HUES64 (cell line): ENCODE measurements around the gene ABCE1.
"Not testable (repeated sequence)": the region's sequence is repeated elsewhere in the genome, so short reads cannot be mapped to it uniquely, and the experiment has no call there.

ENCODE experiments used
- H3K27ac ChIP-seq: 2 replicates; pipeline ENCODE4 v1.7.0; 2013; ENCODE audit warnings: low read depth, low read length, inconsistent platforms
- H3K27me3 ChIP-seq: 2 replicates; pipeline ENCODE4 v1.6.1; 2013; ENCODE audit warnings: mild to moderate bottlenecking, low read length; ENCODE audit not compliant: insufficient read depth
- H3K36me3 ChIP-seq: 2 replicates; pipeline ENCODE4 v1.6.1; 2013; ENCODE audit warnings: mild to moderate bottlenecking, low read length; ENCODE audit not compliant: insufficient read depth
- H3K4me1 ChIP-seq: 2 replicates; pipeline ENCODE4 v1.6.1; 2013; ENCODE audit warnings: mild to moderate bottlenecking, low read length, moderate library complexity; ENCODE audit not compliant: insufficient read depth
- H3K4me3 ChIP-seq: 2 replicates; pipeline ENCODE4 v1.5.1; 2013; ENCODE audit warnings: mild to moderate bottlenecking, low read length, moderate library complexity
- H3K9ac ChIP-seq: 2 replicates; pipeline ENCODE4 v1.6.1; 2013; ENCODE audit warnings: mild to moderate bottlenecking, low read depth, low read length
- H3K9me3 ChIP-seq: 2 replicates; pipeline ENCODE4 v1.6.1; 2013; ENCODE audit warnings: low read depth, low read length; ENCODE audit not compliant: insufficient read depth
- WGBS: fragments of 150-250, 120-280 bp; methylation state at CpG from one replicate; pipeline ENCODE4 v1.1.7; 2013; ENCODE audit warnings: missing lambda C conversion rate; 5-methylcytosine and 5-hydroxymethylcytosine counted together

Gene ABCE1

DNA sequence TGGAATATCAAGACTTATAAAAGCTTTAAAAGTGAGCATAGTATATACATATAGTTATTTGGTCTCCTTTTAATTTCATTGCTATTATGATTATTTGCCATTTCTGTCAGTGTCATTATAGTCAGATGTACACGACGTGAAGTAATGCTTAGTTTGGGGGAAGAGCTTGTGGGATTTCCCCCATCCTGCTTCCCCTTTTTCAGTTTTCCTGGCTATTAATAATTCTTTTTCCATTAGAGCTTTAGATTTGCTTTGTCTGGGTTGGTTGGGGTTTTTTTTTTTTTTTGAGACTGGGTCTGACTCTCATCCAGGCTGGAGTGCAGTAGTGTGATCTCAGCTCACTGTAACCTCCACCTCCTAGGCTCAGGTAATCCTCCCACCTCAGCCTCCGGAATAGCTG is 5.4 kb downstream of the ABCE1 start:
- Histone ChIP-seq H3K27me3 (no peaks in the 10 kb centered on the region), H3K9me3 (no peaks in the 10 kb centered on the region), H3K4me1 (peaks cover 8% of the 10 kb centered on the region), H3K36me3 (peaks cover 75% of the 10 kb centered on the region), H3K4me3 (no peak overlapping the region), H3K27ac (no peak overlapping the region), H3K9ac (no peak overlapping the region)
- WGBS = 100% methylated on average over 1 of the region's 3 CpGs

DNA sequence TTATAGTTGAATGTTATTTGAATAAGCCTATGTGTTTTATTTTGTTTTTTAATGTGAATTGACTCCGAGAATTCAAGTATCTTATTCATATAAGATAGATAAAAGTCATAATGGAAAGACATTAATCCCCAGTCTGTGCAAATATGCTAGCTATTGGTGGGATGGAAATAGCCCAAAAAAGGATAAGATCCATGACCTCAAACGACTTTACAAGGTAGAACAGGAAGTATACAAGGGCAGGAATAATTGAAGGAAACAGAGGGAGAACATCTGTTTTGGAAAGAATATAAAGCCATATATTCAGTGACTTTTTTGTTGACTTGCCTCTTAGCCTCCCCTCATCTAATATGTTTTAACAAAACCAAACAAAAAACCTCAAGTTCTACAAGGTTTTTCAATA is 9.0 kb downstream of the ABCE1 start:
- no peaks in the 10 kb centered on the region for H3K4me1 ChIP-seq
- no peak overlapping the region for H3K27ac ChIP-seq
- H3K27me3 ChIP-seq = no peaks in the 10 kb centered on the region
- H3K4me3 ChIP-seq = no peak overlapping the region
- no peaks in the 10 kb centered on the region for H3K9me3 ChIP-seq
- no peak overlapping the region for H3K9ac ChIP-seq
- H3K36me3 ChIP-seq = peaks cover 90% of the 10 kb centered on the region
- 98% methylated on average over 2 of the region's 2 CpGs for WGBS

DNA sequence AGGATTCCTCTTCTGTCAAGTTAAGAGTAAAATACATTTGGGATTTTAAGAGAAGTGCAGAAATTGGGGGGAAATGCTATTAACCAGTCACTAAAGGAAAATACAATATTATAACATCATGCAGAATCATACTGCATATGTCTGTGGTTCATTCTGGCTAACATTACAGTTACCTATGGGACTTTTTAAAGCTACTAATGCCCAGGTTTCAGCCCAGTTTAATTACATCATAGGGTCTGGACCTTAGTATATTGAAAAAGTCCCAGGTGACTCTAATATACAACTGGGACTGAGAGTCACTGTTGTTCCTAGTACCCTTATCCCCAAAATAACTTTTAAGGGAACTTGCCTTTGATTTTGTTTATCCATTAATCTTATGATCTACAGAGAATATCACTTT is 10.0 kb downstream of the ABCE1 start:
- Histone ChIP-seq H3K9ac (no peak overlapping the region), H3K4me3 (no peak overlapping the region), H3K27ac (no peak overlapping the region), H3K36me3 (peaks cover 99% of the 10 kb centered on the region), H3K9me3 (no peaks in the 10 kb centered on the region), H3K4me1 (no peaks in the 10 kb centered on the region), H3K27me3 (no peaks in the 10 kb centered on the region)

DNA sequence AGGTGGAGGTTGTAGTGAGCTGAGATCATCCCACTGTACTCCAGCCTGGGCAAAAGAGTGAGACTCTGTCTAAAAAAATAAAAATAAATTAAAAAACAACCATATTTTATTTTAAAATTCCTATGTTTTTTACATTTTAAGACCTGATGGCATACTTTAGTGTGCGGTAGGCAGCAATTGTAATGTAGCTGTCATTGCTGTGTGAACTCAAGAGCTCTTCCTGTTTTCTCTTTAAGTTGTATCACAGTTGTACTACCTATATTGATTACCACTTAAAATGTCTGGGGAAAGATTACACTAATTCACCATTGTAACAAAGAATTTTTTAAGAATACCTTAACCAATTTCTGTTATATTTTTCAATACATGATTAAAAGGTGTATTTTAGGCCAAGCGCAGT is 27.3 kb downstream of the ABCE1 start:
- Histone ChIP-seq H3K27me3 (no peaks in the 10 kb centered on the region), H3K27ac (no peak overlapping the region), H3K9ac (no peak overlapping the region), H3K36me3 (peaks cover 98% of the 10 kb centered on the region), H3K4me3 (no peak overlapping the region), H3K9me3 (no peaks in the 10 kb centered on the region), H3K4me1 (no peaks in the 10 kb centered on the region)
- WGBS = 100% methylated on average over 2 of the region's 2 CpGs

DNA sequence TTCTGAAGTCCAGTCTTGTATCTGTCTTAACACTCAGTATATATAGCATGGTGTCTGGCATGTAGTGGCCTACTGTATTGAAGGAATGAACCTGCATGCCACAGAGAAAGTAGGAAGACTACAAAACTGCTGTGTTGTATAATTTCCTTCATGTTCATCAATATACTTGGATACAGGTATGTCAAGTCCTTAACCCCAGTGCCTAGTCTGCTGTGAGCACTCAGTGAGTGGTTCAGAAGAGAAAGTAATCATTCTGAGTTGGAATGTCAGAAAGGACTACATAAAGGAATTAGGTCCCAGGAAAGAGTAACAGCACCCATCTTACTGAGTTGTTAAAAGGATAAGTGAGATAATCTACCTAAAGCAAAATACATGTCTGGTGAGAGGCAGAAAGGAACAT is 32.0 kb downstream of the ABCE1 start:
- Histone ChIP-seq H3K4me3 (no peak overlapping the region), H3K27ac (no peak overlapping the region), H3K27me3 (no peaks in the 10 kb centered on the region), H3K4me1 (no peaks in the 10 kb centered on the region), H3K9me3 (no peaks in the 10 kb centered on the region), H3K36me3 (peaks cover 70% of the 10 kb centered on the region), H3K9ac (no peak overlapping the region)

DNA sequence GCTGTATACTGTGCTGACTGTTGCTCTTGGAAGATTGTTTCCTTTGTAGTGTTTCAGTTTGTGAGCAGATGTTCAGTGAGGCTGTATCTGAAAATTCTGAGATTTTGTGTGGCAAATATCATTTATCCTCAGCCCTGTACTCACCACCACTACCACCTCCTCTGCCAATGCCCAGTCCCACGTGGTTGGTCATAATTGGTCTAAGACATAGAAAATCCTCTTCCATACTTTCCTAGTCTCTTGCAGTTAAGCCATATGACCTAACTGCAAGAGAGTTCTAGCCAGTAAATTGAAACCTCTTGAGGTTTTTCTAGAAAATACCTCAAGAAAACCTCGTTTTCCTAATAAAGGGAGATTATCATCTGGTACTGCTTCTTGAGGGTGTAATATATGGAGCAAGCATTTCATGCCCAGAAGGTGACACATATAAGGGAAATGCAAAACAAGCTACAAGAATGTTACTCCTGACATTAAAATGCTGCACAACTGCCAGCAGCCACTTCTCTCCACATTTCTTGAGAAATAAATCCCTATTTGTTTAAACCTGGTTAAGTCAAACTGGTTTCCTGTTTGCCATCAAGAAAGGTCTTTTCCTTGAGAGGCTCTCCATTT is 32.8 kb downstream of the ABCE1 start:
- H3K27ac ChIP-seq = peak overlapping the region; percentile 17; the same call in 1 of the 2 replicates
- no peaks in the 10 kb centered on the region for H3K4me1 ChIP-seq
- no peak overlapping the region for H3K4me3 ChIP-seq
- no peaks in the 10 kb centered on the region for H3K9me3 ChIP-seq
- WGBS = 96% methylated on average over 2 of the region's 2 CpGs
- no peaks in the 10 kb centered on the region for H3K27me3 ChIP-seq
- H3K36me3 ChIP-seq = peaks cover 65% of the 10 kb centered on the region
- no peak overlapping the region for H3K9ac ChIP-seq

DNA sequence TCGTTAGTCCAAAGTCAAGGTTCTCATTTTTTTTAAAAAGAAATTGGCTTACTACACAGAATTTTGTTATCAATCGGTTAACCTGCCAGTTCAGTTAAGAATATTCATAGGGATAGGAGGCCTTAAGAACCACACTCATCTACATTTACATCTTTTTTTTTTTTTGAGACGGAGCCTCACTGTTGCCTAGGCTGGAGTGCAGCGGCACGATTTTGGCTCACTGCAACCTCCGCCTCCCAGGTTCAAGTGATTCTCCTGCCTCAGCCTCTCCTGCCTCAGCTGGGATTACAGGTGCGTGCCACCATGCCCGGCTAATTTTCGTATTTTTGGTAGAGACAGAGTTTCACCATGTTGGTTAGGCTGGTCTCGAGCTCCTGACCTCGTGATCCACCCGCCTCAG is 33.7 kb downstream of the ABCE1 start:
- WGBS = 95% methylated on average over 11 of the region's 12 CpGs
- no peaks in the 10 kb centered on the region for H3K4me1 ChIP-seq
- peaks cover 60% of the 10 kb centered on the region for H3K36me3 ChIP-seq
- no peak overlapping the region for H3K27ac ChIP-seq
- H3K9ac ChIP-seq = no peak overlapping the region
- no peaks in the 10 kb centered on the region for H3K27me3 ChIP-seq
- H3K4me3 ChIP-seq = no peak overlapping the region
- no peaks in the 10 kb centered on the region for H3K9me3 ChIP-seq

DNA sequence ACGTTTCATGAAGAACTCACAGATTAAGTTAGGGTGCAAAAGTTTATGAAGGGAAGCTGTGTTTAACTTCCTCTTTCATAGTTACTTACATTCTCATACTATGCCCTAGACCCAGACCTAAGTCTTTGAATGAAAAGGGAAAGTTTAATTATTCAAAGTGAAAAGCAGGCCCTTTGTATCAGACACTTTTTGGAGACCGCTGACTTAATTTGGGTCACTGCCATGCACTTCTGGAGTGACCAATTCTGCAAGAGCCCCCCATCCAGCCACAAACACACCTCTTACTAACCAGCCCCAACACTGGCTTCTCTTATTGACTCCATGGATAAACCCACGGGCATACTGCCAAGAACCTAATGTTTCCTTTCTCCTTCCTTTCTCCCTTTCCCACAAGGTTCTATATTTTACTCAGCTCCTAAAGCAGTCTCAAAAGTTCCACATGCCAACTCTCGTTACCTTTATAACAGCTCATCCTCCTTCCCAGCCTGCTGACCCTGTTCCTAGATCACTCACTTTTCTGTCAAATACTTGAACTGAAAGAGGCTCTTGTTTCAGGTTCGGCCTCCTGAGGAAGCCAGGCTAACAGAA is 34.5 kb downstream of the ABCE1 start:
- WGBS = 95% methylated on average over 4 of the region's 5 CpGs
- H3K27ac ChIP-seq = no peak overlapping the region
- H3K27me3 ChIP-seq = no peaks in the 10 kb centered on the region
- H3K36me3 ChIP-seq = peaks cover 60% of the 10 kb centered on the region
- H3K4me3 ChIP-seq = no peak overlapping the region
- H3K9ac ChIP-seq = no peak overlapping the region
- H3K4me1 ChIP-seq = no peaks in the 10 kb centered on the region
- no peaks in the 10 kb centered on the region for H3K9me3 ChIP-seq

DNA sequence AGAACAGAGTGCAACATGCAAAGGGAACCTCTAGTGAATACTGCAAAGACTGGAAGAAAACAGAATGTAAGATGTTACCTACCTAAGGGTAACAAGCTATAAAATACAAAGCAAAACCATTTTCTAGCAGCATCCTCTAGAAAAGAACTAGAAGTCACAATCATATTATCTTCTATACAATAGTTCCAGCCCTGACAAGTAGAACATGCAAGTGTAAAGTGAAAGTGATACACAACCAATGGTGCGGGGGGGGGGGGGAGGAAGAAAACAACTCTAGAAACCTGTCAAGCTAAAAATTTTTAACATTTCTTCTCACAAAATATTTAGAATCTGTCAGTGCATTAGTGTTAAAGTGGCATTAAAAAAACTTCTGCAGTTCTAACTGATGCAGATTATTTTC is 38.1 kb downstream of the ABCE1 start:
- H3K36me3 ChIP-seq = peaks cover 66% of the 10 kb centered on the region
- not testable (repeated sequence) for H3K4me1 ChIP-seq, H3K27me3 ChIP-seq, H3K9me3 ChIP-seq, H3K4me3 ChIP-seq, H3K9ac ChIP-seq, H3K27ac ChIP-seq
- WGBS = no CpG with 5 or more reads among the region's 1 CpG

DNA sequence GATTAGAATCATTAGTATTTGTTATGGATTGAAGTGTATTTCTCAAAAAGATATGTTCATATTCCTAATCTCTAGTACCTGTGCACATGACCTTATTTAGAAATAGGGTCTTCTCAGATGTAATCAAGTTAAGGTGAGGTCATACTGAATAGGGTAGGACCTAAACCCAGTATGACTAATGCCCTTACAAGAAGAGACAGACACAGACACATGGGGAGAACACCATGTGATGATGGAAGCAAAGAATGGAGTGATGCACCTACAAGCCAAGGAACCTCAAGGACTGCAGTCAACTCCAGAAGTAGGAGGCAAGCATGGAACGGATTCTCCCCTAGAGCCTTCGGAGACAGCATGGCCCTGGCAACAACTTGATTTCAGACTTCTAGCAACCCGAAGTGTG is 50.9 kb downstream of the ABCE1 start:
- Histone ChIP-seq H3K9me3 (no peaks in the 10 kb centered on the region), H3K4me1 (no peaks in the 10 kb centered on the region), H3K36me3 (peaks cover 97% of the 10 kb centered on the region), H3K27ac (no peak overlapping the region), H3K4me3 (no peak overlapping the region), H3K9ac (no peak overlapping the region), H3K27me3 (no peaks in the 10 kb centered on the region)
- WGBS = 96% methylated on average over 3 of the region's 3 CpGs

DNA sequence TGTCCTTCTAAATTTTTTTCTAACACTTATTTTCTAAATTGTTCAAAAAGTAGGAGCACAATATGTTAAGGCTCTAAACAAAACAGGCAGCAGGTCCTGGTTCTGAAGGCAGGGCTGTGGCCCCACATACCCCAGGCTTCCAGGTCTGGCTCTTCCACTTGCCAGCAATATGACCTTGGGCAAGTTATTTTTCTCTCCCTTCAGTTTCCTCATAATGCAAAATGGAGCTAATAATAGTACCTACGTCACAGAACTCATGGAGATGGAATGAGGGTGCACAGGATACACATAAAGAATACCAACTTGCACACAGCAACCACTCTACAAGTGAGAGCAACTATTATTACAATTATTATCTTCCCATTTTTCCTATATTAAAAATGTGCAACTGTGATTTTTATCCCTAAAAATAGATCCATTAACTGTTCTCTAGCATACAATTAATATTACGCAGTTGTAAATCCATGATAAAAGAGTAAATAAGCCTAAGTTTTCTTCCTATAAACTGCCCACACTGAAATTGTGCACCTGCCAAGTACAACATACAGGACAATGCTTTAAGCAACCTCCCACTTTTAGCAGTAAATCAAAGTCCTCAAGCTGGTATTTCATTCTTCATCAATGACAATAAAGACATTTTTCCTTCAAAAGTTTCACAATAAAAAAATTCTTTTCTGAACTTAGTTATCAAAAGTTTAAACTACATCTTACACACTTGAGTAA is 55.2 kb downstream of the ABCE1 start:
- no peaks in the 10 kb centered on the region for H3K4me1 ChIP-seq
- H3K4me3 ChIP-seq = no peak overlapping the region
- H3K27me3 ChIP-seq = no peaks in the 10 kb centered on the region
- peaks cover 89% of the 10 kb centered on the region for H3K36me3 ChIP-seq
- H3K9ac ChIP-seq = no peak overlapping the region
- no peak overlapping the region for H3K27ac ChIP-seq
- no peaks in the 10 kb centered on the region for H3K9me3 ChIP-seq
- WGBS = 87% methylated on average over 2 of the region's 2 CpGs
